ENCODE measurements around the gene CASZ1.

- TF ChIP-seq CTCF (IDR thresholded peaks at IDR 0.05): no peak
- TF ChIP-seq POLR2A (IDR thresholded peaks at IDR 0.05): no peak
- TF ChIP-seq EP300 (IDR thresholded peaks at IDR 0.05; ENCODE audit: low read depth): no peak
- no peak for TF ChIP-seq POLR2AphosphoS5 (IDR thresholded peaks at IDR 0.05)
Observed at GRCh38 chr1:10737651-10738050, 58.8 kb downstream of the CASZ1 start.
